Liver (tissue), 3 donors: ENCODE measurements around the gene TMEM86B.

Experiments
- EGR1 ChIP-seq, 2 donors: IDR thresholded peaks; 2 replicates each; pipeline ENCODE4 v1.6.1; 2016 to 2018; ENCODE audit warnings: antibody characterized with exemption in 2 of 2, low read depth in 2 of 2
- FOXA1 ChIP-seq: IDR thresholded peaks from 2 replicates; pipeline ENCODE4 v1.6.1; 2016; ENCODE audit warnings: antibody characterized with exemption
- GABPA ChIP-seq, 2 donors: IDR thresholded peaks in 1 of 2; conservative IDR thresholded peaks in 1 of 2; 2 replicates each; pipeline ENCODE4 v1.6.1; 2016; ENCODE audit warnings: antibody characterized with exemption in 2 of 2, mild to moderate bottlenecking in 1 of 2, moderate library complexity in 1 of 2
- HNF4A ChIP-seq, 2 donors: conservative IDR thresholded peaks; 2 replicates each; pipeline ENCODE4 v1.6.1; 2016; ENCODE audit warnings: antibody characterized with exemption in 2 of 2, mild to moderate bottlenecking in 2 of 2
- JUND ChIP-seq, 2 donors: IDR thresholded peaks; 2 replicates each; pipeline ENCODE4 v1.6.1; 2016; ENCODE audit warnings: antibody characterized with exemption in 2 of 2
- RAD21 ChIP-seq, 2 donors: IDR thresholded peaks; 2 replicates each; pipeline ENCODE4 v1.6.1; 2016; ENCODE audit warnings: antibody characterized with exemption in 2 of 2, mild to moderate bottlenecking in 2 of 2
- SP1 ChIP-seq: IDR thresholded peaks from 2 replicates; pipeline ENCODE4 v1.6.1; 2018; ENCODE audit warnings: antibody characterized with exemption, mild to moderate bottlenecking
- TAF1 ChIP-seq: conservative IDR thresholded peaks from 2 replicates; pipeline ENCODE4 v1.6.1; 2016; ENCODE audit warnings: antibody characterized with exemption, mild to moderate bottlenecking
- YY1 ChIP-seq: IDR thresholded peaks from 2 replicates; pipeline ENCODE4 v1.6.1; 2016; ENCODE audit warnings: antibody characterized with exemption, mild to moderate bottlenecking
- TF ChIP-seq, protein P1 (sequence below): fragments of 150-350 bp; IDR thresholded peaks from 2 replicates; pipeline ENCODE4 v1.5.1; 2017; ENCODE audit warnings: improper control_type of control experiment, low read depth, low read length; ENCODE audit not compliant: missing input control
- TF ChIP-seq, protein P2 (sequence below): IDR thresholded peaks from 2 replicates; pipeline ENCODE4 v1.6.1; 2016; ENCODE audit warnings: antibody characterized with exemption
- TF ChIP-seq, protein P3 (sequence below): IDR thresholded peaks from 2 replicates; pipeline ENCODE4 v1.6.1; 2016; ENCODE audit warnings: antibody characterized with exemption, mild to moderate bottlenecking
- TF ChIP-seq, protein P4 (sequence below): IDR thresholded peaks from 2 replicates; pipeline ENCODE4 v1.6.1; 2016; ENCODE audit warnings: antibody characterized with exemption
- TF ChIP-seq, protein P5 (sequence below): IDR thresholded peaks from 2 replicates; pipeline ENCODE4 v1.6.1; 2016; ENCODE audit warnings: antibody characterized with exemption
- donor health status: healthy.
- donor health status: healthy.

DNA sequence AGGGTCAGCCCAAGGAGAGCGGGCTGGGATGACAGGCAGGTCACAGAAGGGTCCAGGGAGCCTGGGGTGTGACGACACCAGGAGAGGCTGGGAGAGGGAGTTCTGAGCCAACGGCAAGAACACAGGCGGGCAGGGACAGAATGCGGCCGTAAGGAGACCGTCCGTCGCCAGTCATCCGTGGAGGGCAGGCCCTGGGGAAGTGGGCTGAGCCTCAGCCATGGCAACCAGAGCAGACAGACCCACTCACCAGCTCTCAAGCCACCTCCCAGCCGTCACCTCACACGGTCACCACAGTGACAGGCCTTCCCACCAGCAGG is 3.7 kb upstream of the TMEM86B start:
- TF ChIP-seq TAF1: no peak
- TF ChIP-seq, protein P1, sequence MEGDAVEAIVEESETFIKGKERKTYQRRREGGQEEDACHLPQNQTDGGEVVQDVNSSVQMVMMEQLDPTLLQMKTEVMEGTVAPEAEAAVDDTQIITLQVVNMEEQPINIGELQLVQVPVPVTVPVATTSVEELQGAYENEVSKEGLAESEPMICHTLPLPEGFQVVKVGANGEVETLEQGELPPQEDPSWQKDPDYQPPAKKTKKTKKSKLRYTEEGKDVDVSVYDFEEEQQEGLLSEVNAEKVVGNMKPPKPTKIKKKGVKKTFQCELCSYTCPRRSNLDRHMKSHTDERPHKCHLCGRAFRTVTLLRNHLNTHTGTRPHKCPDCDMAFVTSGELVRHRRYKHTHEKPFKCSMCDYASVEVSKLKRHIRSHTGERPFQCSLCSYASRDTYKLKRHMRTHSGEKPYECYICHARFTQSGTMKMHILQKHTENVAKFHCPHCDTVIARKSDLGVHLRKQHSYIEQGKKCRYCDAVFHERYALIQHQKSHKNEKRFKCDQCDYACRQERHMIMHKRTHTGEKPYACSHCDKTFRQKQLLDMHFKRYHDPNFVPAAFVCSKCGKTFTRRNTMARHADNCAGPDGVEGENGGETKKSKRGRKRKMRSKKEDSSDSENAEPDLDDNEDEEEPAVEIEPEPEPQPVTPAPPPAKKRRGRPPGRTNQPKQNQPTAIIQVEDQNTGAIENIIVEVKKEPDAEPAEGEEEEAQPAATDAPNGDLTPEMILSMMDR: no peak
- TF ChIP-seq RAD21 (IDR thresholded peaks at IDR 0.05): no peak
- TF ChIP-seq, protein P2, sequence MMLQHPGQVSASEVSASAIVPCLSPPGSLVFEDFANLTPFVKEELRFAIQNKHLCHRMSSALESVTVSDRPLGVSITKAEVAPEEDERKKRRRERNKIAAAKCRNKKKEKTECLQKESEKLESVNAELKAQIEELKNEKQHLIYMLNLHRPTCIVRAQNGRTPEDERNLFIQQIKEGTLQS: no peak
- TF ChIP-seq GABPA (IDR thresholded peaks at IDR 0.05 in 1 of 2, conservative IDR thresholded peaks at IDR 0.05 in 1 of 2): no peak
- TF ChIP-seq EGR1 (IDR thresholded peaks at IDR 0.05; ENCODE audit: low read depth in 2 of 2): no peak
- TF ChIP-seq HNF4A (conservative IDR thresholded peaks at IDR 0.05): no peak
- TF ChIP-seq, protein P3, sequence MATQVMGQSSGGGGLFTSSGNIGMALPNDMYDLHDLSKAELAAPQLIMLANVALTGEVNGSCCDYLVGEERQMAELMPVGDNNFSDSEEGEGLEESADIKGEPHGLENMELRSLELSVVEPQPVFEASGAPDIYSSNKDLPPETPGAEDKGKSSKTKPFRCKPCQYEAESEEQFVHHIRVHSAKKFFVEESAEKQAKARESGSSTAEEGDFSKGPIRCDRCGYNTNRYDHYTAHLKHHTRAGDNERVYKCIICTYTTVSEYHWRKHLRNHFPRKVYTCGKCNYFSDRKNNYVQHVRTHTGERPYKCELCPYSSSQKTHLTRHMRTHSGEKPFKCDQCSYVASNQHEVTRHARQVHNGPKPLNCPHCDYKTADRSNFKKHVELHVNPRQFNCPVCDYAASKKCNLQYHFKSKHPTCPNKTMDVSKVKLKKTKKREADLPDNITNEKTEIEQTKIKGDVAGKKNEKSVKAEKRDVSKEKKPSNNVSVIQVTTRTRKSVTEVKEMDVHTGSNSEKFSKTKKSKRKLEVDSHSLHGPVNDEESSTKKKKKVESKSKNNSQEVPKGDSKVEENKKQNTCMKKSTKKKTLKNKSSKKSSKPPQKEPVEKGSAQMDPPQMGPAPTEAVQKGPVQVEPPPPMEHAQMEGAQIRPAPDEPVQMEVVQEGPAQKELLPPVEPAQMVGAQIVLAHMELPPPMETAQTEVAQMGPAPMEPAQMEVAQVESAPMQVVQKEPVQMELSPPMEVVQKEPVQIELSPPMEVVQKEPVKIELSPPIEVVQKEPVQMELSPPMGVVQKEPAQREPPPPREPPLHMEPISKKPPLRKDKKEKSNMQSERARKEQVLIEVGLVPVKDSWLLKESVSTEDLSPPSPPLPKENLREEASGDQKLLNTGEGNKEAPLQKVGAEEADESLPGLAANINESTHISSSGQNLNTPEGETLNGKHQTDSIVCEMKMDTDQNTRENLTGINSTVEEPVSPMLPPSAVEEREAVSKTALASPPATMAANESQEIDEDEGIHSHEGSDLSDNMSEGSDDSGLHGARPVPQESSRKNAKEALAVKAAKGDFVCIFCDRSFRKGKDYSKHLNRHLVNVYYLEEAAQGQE: no peak
- TF ChIP-seq, protein P4, sequence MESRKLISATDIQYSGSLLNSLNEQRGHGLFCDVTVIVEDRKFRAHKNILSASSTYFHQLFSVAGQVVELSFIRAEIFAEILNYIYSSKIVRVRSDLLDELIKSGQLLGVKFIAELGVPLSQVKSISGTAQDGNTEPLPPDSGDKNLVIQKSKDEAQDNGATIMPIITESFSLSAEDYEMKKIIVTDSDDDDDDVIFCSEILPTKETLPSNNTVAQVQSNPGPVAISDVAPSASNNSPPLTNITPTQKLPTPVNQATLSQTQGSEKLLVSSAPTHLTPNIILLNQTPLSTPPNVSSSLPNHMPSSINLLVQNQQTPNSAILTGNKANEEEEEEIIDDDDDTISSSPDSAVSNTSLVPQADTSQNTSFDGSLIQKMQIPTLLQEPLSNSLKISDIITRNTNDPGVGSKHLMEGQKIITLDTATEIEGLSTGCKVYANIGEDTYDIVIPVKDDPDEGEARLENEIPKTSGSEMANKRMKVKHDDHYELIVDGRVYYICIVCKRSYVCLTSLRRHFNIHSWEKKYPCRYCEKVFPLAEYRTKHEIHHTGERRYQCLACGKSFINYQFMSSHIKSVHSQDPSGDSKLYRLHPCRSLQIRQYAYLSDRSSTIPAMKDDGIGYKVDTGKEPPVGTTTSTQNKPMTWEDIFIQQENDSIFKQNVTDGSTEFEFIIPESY: no peak
- TF ChIP-seq, protein P5, sequence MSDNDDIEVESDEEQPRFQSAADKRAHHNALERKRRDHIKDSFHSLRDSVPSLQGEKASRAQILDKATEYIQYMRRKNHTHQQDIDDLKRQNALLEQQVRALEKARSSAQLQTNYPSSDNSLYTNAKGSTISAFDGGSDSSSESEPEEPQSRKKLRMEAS: no peak
- TF ChIP-seq YY1: no peak
- no peak for TF ChIP-seq FOXA1
- no peak for TF ChIP-seq SP1
- no peak for TF ChIP-seq JUND (IDR thresholded peaks at IDR 0.05)
